Medulla oblongata (tissue), 1 donor: Measurements from ENCODE around the gene ELN.
"Not testable (repeated sequence)": the region's sequence is repeated elsewhere in the genome, so short reads cannot be mapped to it uniquely, and the experiment has no call there.

Experiments
- DNase-seq: peaks from one replicate; pipeline ENCODE4 v3.0.0-alpha.2; 2015; ENCODE audit errors: extremely low spot score

ELN gene

GRCh38 chr7:74042746-74043522, 15.0 kb downstream of the ELN start:
- peak; percentile 68 for DNase-seq

DNA sequence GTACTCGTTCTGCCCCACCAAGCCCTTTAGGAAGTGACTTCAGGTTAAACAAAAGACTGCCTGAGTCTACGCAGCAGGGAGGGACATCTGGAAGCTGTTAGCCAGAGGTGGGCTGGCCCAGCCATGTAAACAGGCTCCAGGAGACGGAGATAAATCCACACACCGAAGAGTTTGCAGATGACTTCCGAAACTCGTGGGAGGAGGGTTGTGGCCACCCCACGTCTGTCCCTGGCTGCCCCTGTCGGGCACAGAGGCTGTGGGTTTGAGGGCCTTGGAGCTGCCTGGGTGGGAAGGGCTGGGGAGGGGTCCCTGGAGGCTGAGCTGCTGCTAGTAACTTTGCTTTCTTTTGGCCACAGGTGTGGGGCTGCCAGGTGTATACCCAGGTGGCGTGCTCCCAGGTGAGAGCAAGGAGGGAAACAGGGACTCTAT, 15.6 kb downstream of the ELN start:
- DNase-seq: no peak

DNA sequence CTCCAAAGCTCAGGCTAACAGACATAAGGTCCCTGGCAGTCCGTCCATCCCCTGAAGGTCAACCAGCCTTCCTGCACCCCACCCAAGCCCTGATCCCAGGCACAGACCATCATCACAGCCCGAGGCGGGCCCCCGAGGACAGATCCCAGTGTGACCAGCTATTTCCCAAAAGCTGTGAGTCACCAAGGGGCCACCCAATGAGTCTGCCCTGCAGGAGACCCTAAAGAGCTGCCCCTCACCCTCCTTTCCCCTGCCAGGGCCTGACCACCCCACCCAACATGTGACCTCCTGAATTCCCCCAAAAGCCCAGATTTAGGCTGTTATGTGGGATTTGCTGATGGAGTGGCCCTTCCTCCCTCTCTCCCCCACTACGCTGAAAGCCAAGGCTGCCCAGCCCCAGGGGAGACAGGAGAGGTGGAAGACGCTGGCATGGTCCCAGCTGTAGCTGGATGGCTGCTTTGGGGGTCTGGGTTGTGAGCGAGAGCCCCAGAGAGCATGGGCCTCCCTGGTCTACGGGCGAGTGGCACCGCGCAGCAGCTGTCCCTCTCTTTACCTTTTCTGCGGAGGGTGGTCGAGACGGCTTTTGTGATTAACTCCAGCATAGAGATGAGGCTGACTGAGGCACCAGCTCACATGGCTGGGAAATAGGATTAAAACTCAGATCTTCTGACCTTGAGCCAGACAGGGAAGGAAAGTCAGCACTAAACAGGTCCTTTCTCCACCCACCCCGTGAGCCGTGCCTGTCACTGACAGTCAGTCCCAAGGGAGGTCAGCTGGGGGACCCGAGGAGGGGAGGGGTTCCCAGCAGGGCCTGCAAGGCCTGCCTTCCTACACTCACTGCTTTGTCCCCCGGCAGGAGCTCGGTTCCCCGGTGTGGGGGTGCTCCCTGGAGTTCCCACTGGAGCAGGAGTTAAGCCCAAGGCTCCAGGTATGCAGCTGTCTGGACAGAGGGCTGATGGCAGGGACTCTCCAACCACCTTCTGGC, 16.7 kb downstream of the ELN start:
- peak; percentile 86 for DNase-seq

GRCh38 chr7:74046581-74046980, 18.6 kb downstream of the ELN start:
- DNase-seq: not testable (repeated sequence)

- no peak for DNase-seq
These were observed 19.9 kb downstream of the ELN start for GRCh38 chr7:74047804-74048380.

GRCh38 chr7:74048999-74049599, 21.1 kb downstream of the ELN start:
- no peak for DNase-seq

- DNase-seq: no peak
These were observed 22.2 kb downstream of the ELN start for GRCh38 chr7:74049997-74050798.

DNA sequence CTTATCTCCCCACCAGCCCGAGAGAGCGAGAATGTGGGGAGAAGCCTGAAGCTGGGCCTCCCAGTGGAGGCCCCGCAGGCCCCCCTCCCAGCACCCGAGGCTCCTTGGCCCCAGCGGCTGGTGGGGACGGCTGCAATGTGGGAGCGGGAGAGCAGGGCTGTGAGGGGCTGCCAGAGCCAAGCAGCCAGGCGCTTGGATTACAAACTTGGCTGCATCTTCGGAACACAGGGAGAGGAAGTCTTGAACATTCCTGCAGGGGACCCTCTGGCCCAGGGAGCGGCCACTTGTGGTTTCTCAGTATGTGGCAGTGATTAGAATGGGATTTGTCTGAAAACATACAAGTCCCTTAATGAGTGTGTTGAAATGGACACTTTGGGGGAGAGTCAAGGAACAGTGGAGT, 23.2 kb downstream of the ELN start:
- no peak for DNase-seq

- DNase-seq: no peak
These were observed 23.8 kb downstream of the ELN start for GRCh38 chr7:74051629-74052410.

DNA sequence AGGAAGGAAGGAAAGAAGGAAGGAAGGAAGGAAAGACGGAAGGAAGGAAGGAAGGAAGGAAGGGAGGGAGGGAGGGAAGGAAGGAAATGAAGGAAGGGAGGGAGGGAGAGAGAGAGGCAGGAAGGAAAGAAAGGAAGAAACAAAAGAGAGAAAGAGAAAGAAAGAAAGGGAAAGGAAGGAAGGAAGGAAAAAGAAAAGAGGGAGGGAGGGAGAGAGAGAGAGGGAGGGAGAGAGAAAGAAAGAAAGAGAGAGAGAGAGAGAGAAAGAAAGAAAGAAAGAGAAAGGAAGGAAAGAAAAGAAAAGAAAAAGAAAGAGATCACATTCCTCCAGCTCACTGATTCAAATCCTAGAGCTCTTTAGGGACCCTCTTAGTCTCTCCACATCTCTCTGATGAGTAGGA, 24.7 kb downstream of the ELN start:
- no peak for DNase-seq

DNA sequence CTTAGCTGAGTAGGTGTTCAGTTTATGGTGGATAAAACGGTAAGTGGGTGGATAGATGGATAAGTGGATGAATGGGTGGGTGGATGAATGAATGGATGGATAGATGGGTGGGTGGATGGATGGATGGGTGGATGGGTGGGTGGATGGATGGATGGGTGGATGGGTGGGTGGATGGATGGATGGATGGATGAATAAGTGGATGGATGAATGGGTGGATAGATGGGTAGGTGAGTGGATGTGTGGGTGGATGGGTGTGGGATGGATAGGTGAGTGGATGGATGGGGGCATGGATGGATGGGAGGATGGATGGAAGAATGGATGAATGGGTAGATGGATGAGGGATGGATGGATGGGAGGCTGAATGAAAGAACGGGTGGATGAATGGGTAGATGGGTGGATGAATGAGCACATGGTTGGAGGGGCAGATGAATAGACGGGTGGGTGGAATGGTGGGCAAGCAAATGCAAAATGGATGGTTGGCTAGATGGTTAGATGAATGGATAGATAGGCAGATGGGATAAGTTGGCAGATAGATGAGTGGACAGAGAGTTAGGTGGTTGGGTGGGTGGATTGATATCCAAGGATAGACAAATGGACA, 25.7 kb downstream of the ELN start:
- no peak for DNase-seq

DNA sequence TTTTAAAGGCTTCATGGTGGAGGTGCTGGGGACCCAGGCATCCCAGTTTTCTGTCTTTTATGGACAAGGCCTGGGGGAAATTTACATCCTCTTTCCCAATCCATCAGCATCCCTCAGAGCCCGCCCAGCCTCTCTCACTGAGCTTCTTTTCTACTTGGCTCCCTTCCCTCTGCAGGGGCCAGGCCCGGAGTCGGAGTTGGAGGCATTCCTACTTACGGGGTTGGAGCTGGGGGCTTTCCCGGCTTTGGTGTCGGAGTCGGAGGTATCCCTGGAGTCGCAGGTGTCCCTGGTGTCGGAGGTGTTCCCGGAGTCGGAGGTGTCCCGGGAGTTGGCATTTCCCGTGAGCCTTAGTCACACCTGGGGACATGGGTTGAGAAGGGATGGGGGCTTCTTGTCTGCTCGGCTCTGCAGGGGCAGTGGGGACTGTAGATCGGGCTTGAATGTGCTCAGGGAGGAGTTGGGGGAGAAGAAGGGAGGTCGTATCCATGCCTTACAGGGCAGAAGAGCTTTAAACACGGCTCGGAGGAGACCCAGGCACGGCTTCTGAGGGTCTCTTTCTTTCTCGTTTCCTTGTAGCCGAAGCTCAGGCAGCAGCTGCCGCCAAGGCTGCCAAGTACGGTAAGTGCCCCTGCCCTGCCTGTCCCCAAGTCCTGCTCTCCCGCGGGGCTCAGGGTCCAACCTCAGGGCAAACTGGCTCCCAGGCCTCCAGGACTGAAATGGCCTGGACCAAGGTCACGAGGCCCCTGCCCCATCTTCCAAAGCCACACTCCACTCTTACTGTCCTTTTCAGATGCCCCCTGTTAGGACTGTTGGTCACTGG, 28.3 kb downstream of the ELN start:
- DNase-seq: no peak

DNA sequence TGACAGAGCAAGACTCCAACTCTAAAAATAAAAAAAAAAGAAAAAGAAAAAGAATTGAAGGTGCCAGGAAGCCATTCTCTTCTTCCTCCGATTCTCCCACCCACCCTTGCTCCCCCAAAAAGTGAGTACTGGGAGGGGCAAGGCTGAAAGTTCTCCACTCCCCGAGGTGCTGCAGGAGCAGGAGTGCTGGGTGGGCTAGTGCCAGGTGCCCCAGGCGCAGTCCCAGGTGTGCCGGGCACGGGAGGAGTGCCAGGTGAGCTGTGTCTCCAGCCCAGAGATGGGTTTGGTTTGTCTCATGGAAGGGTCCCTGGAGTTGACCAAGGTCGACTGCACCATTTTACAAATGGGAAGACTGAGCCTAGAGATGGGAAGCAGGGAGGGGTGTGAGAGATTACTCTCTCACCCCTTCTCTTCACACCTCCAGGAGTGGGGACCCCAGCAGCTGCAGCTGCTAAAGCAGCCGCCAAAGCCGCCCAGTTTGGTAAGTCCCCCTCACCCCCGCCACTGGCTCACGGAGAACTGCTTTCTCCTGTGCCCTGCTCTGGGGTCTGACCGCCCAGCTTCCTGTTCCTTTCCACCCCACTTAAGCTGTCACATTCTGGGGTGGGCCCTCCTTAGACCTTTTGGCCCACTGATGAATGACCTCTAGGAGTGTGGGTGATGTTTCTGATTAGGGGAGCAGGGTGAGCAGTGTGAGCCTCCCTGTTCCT, 29.4 kb downstream of the ELN start:
- no peak for DNase-seq

- DNase-seq: no peak
These were observed 30.0 kb downstream of the ELN start for GRCh38 chr7:74057987-74058386.

DNA sequence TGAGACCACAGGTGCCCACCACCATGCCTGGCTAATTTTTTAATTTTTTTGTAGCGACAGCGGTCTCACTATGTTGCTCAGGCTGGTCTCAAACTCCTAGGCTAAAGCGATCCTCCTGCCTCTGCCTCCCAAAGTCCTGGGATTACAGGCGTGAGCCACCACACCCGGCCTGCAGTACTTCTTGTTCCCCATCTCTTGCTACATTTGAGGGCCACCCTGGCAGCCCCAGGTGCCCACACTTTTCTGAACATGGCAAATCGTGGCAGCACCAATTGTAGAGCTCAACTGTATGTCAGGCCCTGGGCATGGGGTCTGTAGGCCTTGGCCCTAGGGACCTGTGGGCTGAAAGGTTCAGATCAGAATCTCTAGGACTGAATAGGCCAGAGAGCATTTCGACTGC, 30.5 kb downstream of the ELN start:
- DNase-seq: no peak

GRCh38 chr7:74059037-74059436, 31.1 kb downstream of the ELN start:
- no peak for DNase-seq

- DNase-seq: no peak
These were observed 32.0 kb downstream of the ELN start for GRCh38 chr7:74059681-74060588.
